Common myeloid progenitor, CD34-positive (primary cell): ENCODE measurements around the gene CRIP3.
A peak's percentile ranks its signal among the peaks of the same experiment; 100 is the strongest.

ENCODE experiments used
- CTCF ChIA-PET: fragments of 350-600 bp; sonication (Branson Sonifier 250); formaldehyde crosslinking; loops from one replicate; lab custom pipeline; 2021; ENCODE audit warnings: antibody characterized with exemption; lab: Charles Lee
- POLR2A ChIA-PET: fragments of 350-600 bp; sonication (Branson Sonifier 250); formaldehyde crosslinking; loops from one replicate; lab custom pipeline; 2021; ENCODE audit warnings: antibody characterized with exemption; lab: Charles Lee
- DNase-seq, 3 donors: peaks; one replicate each; pipeline versions ENCODE4 v3.0.0 to v3.0.0-alpha.2; 2013
- H3K27ac ChIP-seq, 2 experiments: 1 replicate in 1 of 2; 2 replicates in 1 of 2; pipeline ENCODE4 v1.7.0; 2013; ENCODE audit warnings: inconsistent platforms in 2 of 2, low read length in 2 of 2, mild to moderate bottlenecking in 2 of 2, low read depth in 1 of 2, moderate library complexity in 1 of 2; ENCODE audit not compliant: severe bottlenecking in 2 of 2, insufficient read depth in 1 of 2, poor library complexity in 1 of 2
- H3K27me3 ChIP-seq, 5 experiments: replicated peaks in 2 of 5; 1 replicate in 3 of 5; 2 replicates in 2 of 5; pipeline versions ENCODE4 v1.6.1 to v1.7.0; 2013; ENCODE audit warnings: low read length in 4 of 5, mild to moderate bottlenecking in 2 of 5, moderate library complexity in 2 of 5, inconsistent platforms in 1 of 5; ENCODE audit not compliant: insufficient read depth in 5 of 5, control insufficient read depth in 4 of 5
- H3K36me3 ChIP-seq, 4 experiments: 1 replicate in 2 of 4; 2 replicates in 2 of 4; pipeline versions ENCODE4 v1.6.1 to v1.7.0; 2013; ENCODE audit warnings: low read length in 3 of 4, control low read depth in 1 of 4, mild to moderate bottlenecking in 1 of 4; ENCODE audit not compliant: control insufficient read depth in 4 of 4, insufficient read depth in 4 of 4
- H3K4me1 ChIP-seq, 4 experiments: 1 replicate in 3 of 4; 2 replicates in 1 of 4; pipeline versions ENCODE4 v1.6.1 to v1.7.1; 2013; ENCODE audit warnings: low read length in 3 of 4, mild to moderate bottlenecking in 3 of 4, control low read depth in 1 of 4, inconsistent platforms in 1 of 4, moderate library complexity in 1 of 4; ENCODE audit not compliant: control insufficient read depth in 4 of 4, insufficient read depth in 4 of 4; ENCODE audit errors: control extremely low read depth in 1 of 4
- H3K4me3 ChIP-seq, 7 experiments: 1 replicate in 4 of 7; 2 replicates in 3 of 7; pipeline versions ENCODE4 v1.5.1 to v1.7.0; 2013; ENCODE audit warnings: mild to moderate bottlenecking in 7 of 7, low read length in 6 of 7, moderate library complexity in 6 of 7, inconsistent platforms in 2 of 7, low read depth in 2 of 7, control low read depth in 1 of 7; ENCODE audit not compliant: insufficient read depth in 4 of 7, control insufficient read depth in 1 of 7; ENCODE audit errors: extremely low read depth in 1 of 7
- H3K9me3 ChIP-seq, 5 experiments: 1 replicate in 4 of 5; 2 replicates in 1 of 5; pipeline versions ENCODE4 v1.6.1 to v1.7.1; 2013; ENCODE audit warnings: low read length in 4 of 5, mild to moderate bottlenecking in 2 of 5, inconsistent platforms in 1 of 5, low read depth in 1 of 5, moderate library complexity in 1 of 5; ENCODE audit not compliant: control insufficient read depth in 4 of 5, insufficient read depth in 2 of 5; ENCODE audit errors: control extremely low read depth in 1 of 5
- WGBS: methylation state at CpG from one replicate; pipeline ENCODE4 v1.1.5; 2013; ENCODE audit not compliant: insufficient coverage; 5-methylcytosine and 5-hydroxymethylcytosine counted together

CRIP3 gene

DNA sequence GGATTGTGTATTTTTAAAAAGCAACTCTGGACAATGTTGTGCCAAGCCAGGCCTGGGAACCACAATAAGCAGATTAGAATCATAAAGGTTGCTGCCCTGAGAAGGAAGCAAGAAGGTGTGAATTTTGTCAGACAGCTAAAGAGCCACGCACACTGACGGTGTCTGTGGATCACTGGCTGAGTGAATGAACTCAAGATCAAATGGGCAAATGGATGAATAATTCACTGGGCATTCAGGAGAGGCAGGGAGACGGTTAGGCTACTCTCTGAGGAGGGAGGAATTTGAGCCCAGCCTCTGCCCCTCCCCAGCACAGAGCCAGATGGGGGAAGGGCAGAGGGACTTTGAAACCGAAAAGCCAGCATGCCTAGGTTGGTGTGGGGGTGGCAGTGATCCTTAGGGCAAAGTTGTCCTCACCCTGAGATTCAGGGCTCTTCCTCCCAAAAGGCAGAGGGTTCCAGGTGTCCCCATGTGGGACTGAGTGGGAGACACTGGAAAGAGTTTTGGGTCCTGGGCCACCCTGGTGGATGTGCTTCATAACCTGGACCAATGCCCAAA, 30.0 kb downstream of the CRIP3 start:
- CTCF ChIA-PET = no interaction called here
- H3K4me3 ChIP-seq = no peak overlapping the region
- peaks cover 0 to 19% (median 14%) of the 10 kb centered on the region in 4 experiments for H3K4me1 ChIP-seq

DNA sequence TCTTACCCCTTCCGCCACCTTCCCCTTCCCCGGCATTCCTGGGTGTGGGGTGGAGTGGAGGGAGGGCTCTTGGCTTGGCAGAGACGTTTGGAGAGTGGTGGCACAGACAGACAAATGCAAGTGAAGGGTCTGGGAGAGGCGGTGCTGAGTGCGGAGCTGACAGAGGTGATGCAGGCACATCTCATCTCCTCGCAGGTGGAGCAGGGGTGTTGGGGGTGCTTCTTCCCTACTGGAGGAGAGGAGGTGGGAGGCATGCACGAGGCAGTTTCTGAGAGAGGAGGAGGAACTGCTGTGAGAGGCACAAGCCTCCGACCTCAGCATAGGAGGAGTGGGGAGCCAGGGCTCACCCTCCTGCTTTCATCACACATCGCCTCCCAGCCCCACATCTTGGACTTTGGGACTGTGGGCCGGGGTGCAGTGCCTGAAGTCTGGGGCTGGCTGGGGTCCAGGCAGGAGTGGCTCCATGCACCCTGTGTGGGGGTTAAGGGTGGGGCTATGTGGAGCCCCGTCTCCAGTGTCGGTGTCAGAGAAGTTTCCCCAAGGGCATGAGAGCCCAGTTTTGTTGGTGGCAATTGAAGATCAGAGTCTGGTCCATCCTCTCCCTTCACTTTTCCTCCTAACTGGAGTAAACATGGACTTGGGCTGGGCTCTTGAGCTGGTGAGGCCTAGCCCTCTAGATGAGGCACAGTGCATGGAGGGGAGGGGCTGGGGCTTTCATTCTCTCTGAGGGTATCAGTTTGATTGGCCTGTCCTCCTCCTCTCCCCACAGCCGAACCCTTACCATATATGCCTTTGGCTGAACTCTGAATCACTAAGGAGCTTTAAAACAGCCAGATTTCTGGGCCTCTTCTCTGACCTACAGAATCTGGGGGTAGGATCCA, 30.7 kb downstream of the CRIP3 start:
- ChIA-PET CTCF (interaction anchor here (0.6 kb wide), 1 partner anchor 149 kb away, joined by 3 read pairs; the partner anchor contains the start of gene ABCC10), POLR2A (no interaction called here)
- H3K36me3 ChIP-seq = no peaks in the 10 kb centered on the region
- no peak overlapping the region for H3K27ac ChIP-seq
- WGBS = 90% methylated on average over 7 of the region's 13 CpGs
- no peak overlapping the region for H3K4me3 ChIP-seq
- peaks cover 0 to 88% (median 37%) of the 10 kb centered on the region in 5 experiments for H3K27me3 ChIP-seq
- peaks cover 0 to 19% (median 14%) of the 10 kb centered on the region in 4 experiments for H3K4me1 ChIP-seq
- no peak for DNase-seq
- H3K9me3 ChIP-seq = no peaks in the 10 kb centered on the region

More for the DNA sequence above, 30.0 kb downstream of the CRIP3 start:
- POLR2A ChIA-PET = no interaction called here
- WGBS = 93% methylated on average over 4 of the region's 4 CpGs
- Histone ChIP-seq H3K27me3 (peaks cover 0 to 88% (median 34%) of the 10 kb centered on the region in 5 experiments), H3K36me3 (no peaks in the 10 kb centered on the region), H3K9me3 (no peaks in the 10 kb centered on the region), H3K27ac (no peak overlapping the region)
- no peak for DNase-seq

DNA sequence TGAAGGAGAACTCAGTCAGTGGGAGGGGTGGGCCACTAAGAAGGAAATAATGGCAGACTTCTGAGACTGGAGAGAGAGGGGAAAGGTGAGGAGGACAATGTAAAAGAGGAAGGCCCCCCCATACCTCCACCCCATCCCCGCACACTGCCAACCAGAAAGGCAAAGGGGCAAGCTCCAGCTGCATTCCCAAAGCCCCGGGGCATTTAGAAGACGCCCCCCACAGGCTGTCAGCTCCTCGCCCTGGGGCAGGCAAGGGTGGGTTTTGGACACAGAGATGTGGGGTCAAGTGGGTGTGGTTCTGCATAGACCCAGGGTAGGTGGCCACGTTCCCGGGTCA, 31.4 kb downstream of the CRIP3 start:
- ChIA-PET POLR2A (no interaction called here), CTCF (interaction anchor here (1.2 kb wide), 1 partner anchor 22 kb away, joined by 3 read pairs; no protein-coding TSS in a partner anchor)
- Histone ChIP-seq H3K27me3 (peaks cover 0 to 88% (median 37%) of the 10 kb centered on the region in 5 experiments), H3K9me3 (no peaks in the 10 kb centered on the region), H3K27ac (no peak overlapping the region), H3K36me3 (no peaks in the 10 kb centered on the region), H3K4me3 (no peak overlapping the region), H3K4me1 (peaks cover 0 to 19% (median 14%) of the 10 kb centered on the region in 4 experiments)
- DNase-seq = no peak
- WGBS = 93% methylated on average over 5 of the region's 6 CpGs

DNA sequence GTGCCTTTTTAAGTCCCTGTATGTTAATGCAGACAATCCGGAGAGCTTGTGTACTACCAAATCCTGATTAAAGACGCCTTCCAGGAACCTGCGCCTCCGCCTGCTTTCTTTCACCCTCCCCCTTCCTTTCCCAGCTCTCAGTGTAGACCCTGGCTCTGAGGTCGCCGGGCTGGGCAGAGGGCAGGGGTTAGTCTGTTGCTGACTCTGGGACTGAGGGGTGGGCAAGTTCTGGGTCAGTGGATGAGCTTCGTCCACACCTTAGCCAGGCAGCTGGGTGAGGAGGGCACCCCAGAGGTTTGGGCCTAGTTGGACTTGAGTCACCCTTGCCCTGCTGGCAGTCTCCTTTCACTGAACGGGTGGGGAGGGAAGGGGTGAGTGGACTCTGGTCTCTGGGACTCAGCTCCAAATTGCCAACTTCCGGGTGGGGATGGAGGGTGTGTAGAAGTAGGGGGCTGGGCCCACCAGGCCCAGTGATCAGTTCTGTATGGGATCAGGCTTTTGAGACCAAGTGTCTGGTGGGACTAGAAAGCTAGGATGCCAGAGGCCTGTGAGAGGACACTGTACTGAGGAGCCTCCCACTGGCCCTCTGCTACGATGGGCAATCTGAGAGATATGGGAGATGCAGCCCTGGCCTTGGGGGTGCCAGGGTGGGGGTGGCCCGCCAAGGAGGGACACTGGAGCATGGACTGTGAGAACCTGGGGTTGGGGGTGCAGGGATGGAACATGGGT, 31.9 kb downstream of the CRIP3 start:
- H3K36me3 ChIP-seq = no peaks in the 10 kb centered on the region
- ChIA-PET POLR2A (no interaction called here), CTCF (interaction anchor here (1.2 to 1.6 kb wide), 2 partner anchors 21 to 37 kb away, joined by 3 read pairs; no protein-coding TSS in a partner anchor)
- WGBS = 87% methylated on average over 10 of the region's 11 CpGs
- peaks cover 0 to 19% (median 14%) of the 10 kb centered on the region in 4 experiments for H3K4me1 ChIP-seq
- H3K4me3 ChIP-seq = peak overlapping the region in 4 of 7 experiments; percentile 42 to 59 (median 50)
- H3K27ac ChIP-seq = no peak overlapping the region
- peaks cover 0 to 88% (median 37%) of the 10 kb centered on the region in 5 experiments for H3K27me3 ChIP-seq
- no peak for DNase-seq
- no peaks in the 10 kb centered on the region for H3K9me3 ChIP-seq

DNA sequence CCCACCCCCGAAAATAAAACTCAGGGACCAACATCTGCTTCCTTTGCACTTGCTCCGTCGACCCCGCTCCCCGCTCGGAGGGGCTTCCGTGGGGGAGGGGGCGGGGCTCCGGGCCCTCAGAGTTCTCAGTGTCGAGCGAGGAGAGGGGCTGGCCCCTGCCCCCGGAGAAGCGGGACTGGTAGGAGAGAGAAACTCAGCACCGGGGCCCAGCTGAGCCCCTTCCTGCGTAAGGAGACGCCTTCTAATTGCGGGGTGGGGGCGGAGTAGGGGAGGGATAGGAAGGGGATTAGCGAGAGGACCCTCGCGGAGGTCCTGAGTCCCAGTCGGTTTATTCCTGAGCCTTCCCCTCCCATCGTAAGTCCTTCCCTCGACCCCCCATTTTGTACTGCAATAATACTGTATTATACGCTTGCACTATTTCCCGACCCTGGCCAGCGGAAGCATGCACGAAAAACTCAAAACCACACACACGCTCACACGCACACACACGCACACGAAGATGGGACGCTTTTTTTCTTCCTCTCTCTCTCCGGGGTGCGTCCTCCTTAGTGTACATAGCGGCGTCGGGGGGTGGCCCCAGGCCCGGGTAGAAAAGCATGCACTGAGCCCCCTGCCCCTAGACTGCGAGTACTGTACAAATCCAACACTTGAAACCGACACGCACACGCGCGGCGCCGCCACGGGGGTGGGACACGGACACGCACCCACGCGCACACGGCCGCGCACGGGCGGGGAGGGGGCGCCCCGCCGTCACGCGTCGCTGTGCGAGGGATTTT, 32.6 kb downstream of the CRIP3 start:
- ChIA-PET POLR2A (no interaction called here), CTCF (interaction anchor here (1.2 to 1.6 kb wide), 2 partner anchors 20 to 38 kb away, joined by 3 read pairs; no protein-coding TSS in a partner anchor)
- Histone ChIP-seq H3K27me3 (peaks cover 0 to 88% (median 36%) of the 10 kb centered on the region in 5 experiments), H3K27ac (no peak overlapping the region), H3K4me3 (peak overlapping the region in 5 of 7 experiments; percentile 26 to 59 (median 48)), H3K9me3 (no peaks in the 10 kb centered on the region), H3K36me3 (no peaks in the 10 kb centered on the region), H3K4me1 (peaks cover 0 to 19% (median 14%) of the 10 kb centered on the region in 4 experiments)
- WGBS = 8% methylated on average over 51 of the region's 64 CpGs
- peak; percentile 66 to 84 (median 83) for DNase-seq

DNA sequence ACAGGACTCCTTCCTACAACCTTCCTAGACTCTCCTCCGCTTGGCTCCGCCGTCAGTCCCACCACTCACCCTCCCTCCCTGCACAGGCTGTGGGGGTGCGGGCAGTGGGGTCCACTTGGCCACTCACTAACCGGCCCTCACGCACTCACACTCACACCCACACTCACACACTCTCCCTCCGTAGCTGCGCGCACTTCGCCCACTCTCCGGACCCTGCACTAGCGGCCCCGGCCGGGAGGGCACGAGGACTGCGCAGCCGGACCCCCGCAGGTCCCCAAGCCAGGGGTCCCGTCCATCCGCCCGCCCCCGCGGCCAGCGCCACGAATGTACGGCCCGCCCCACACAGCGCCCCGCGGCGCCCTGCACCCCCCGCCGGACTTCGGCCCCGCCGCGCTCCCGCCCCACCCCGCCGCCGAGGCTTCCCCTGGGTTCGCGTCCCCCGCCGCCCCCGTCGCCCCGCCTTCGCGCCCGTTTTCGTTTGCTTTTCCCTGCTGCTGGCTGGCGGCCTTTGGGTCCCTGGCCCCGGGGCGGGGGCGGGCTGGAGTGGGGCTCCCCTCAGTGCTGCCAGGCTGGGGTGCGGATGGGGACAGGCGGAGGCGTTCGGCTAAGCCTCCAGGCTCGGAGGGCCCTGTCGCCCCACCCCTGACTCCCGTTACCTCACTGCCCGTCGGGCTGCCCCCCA, 33.6 kb downstream of the CRIP3 start:
- POLR2A ChIA-PET = no interaction called here
- CTCF ChIA-PET = interaction anchor here (1.1 to 1.6 kb wide), 2 partner anchors 32 to 39 kb away, joined by 3 read pairs; no protein-coding TSS in a partner anchor
- 1% methylated on average over 45 of the region's 65 CpGs for WGBS
- peak in 1 of 3 donors; percentile 39 for DNase-seq
- peaks cover 0 to 90% (median 40%) of the 10 kb centered on the region in 5 experiments for H3K27me3 ChIP-seq
- H3K36me3 ChIP-seq = no peaks in the 10 kb centered on the region
- H3K4me1 ChIP-seq = peaks cover 0 to 19% (median 14%) of the 10 kb centered on the region in 4 experiments
- no peak overlapping the region for H3K27ac ChIP-seq
- no peaks in the 10 kb centered on the region for H3K9me3 ChIP-seq
- H3K4me3 ChIP-seq = peak overlapping the region in 5 of 7 experiments; percentile 15 to 59 (median 48)
